LNCaP clone FGC (cell line): ENCODE data around the gene IL9.
"Not testable (repeated sequence)": the region's sequence is repeated elsewhere in the genome, so short reads cannot be mapped to it uniquely, and the experiment has no call there.

Experiments
- DNase-seq: peaks from one replicate; pipeline ENCODE4 v3.0.0-alpha.2; 2011; ENCODE audit warnings: low read depth
- H3K4me3 ChIP-seq: 2 replicates; pipeline ENCODE4 v1.5.1; 2011; ENCODE audit warnings: mild to moderate bottlenecking, low read depth, low read length, control low read depth
- TF ChIP-seq, protein P1 (sequence below): IDR thresholded peaks from 2 replicates; pipeline ENCODE4 v1.5.1; 2012; ENCODE audit warnings: mild to moderate bottlenecking; ENCODE audit not compliant: control insufficient read depth, insufficient read depth; ENCODE audit errors: extremely low read depth

IL9 gene

DNA sequence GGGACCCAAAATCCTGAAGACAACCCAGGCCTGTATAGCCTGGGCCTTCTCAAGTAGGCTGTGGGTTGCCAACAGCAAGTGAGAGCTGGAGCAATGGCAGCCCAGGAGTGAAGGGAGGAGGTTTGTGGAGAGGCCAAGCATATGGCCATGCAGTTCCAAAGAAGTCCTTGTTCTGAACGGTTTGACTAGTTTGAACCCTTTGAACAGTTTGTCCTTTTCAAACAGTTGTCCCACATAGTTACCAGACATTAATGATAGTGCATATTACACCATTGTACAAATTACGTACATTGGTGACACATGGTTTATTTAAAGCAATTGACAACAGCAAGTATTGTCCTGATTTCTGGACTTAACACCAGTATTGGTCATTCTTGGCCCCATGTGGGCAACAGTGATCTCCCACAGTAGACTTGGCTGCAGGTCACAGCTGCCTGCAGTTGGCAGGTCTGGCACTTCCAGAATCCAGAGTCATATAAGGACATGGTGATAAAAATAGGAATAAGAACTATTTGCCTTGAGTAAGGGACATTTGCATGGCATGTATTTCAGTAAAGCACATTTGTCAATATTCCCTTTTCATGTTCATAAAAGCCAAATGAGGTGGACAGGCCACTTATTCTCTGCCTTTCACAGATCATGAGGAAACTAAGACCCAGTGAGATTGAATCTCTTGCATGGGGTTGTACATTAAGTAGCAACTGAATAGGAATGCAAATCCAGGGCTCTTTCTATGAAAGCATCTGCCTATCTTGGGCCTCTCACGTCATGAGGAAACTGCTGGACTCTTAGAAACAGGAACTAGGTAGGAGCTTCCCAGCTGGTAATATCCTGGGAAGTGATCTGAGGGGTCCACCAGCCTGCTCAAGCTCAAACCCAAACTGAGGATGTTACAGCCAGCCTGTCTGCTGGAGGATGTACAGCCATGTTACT lies 30.9 kb downstream of the IL9 start:
- TF ChIP-seq, protein P1, sequence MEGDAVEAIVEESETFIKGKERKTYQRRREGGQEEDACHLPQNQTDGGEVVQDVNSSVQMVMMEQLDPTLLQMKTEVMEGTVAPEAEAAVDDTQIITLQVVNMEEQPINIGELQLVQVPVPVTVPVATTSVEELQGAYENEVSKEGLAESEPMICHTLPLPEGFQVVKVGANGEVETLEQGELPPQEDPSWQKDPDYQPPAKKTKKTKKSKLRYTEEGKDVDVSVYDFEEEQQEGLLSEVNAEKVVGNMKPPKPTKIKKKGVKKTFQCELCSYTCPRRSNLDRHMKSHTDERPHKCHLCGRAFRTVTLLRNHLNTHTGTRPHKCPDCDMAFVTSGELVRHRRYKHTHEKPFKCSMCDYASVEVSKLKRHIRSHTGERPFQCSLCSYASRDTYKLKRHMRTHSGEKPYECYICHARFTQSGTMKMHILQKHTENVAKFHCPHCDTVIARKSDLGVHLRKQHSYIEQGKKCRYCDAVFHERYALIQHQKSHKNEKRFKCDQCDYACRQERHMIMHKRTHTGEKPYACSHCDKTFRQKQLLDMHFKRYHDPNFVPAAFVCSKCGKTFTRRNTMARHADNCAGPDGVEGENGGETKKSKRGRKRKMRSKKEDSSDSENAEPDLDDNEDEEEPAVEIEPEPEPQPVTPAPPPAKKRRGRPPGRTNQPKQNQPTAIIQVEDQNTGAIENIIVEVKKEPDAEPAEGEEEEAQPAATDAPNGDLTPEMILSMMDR = no peak
- no peak overlapping the region for H3K4me3 ChIP-seq
- peak; percentile 57 for DNase-seq

DNA sequence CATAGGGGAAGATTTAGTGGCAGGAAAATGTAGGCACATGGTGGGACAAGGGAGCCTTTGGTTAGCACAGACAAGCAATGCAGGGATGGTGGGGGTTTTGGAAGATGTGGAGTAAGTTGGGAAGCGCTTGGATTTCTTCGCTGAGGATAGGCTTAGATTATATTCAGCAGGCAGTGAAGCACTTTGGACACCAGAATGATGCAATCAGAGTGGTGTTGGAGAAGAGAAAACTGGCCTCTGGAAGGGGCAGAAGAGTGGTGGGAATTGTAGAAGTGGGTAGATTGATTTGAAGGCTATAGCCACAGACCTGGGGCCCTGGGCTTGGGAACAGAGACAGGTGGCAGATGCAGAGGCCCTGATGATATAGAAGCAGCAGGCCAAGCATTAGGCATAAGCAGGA lies 32.9 kb downstream of the IL9 start:
- TF ChIP-seq, protein P1 = no peak
- DNase-seq = no peak

DNA sequence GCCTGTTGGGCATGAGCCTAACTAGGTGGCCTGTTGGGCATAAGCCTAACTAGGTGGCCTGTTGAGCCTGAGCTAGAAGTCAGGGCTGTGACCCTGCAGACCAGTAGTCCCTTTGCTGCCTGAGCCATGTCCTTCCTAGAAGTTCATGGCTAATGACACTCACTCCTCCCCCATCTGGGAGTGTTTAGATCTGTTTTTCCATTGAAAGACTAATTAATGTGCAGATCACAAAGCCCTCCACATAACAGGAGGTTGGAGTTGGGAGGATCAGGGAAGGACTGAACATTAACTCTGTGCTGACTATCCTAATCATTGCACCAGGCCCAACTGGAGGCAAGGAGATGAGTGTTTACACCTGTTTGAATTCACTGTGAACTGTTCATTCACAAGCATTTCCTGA lies 33.6 kb downstream of the IL9 start:
- DNase-seq = no peak
- TF ChIP-seq, protein P1 = no peak

More for the DNA sequence above, 32.9 kb downstream of the IL9 start:
- no peak overlapping the region for H3K4me3 ChIP-seq

DNA sequence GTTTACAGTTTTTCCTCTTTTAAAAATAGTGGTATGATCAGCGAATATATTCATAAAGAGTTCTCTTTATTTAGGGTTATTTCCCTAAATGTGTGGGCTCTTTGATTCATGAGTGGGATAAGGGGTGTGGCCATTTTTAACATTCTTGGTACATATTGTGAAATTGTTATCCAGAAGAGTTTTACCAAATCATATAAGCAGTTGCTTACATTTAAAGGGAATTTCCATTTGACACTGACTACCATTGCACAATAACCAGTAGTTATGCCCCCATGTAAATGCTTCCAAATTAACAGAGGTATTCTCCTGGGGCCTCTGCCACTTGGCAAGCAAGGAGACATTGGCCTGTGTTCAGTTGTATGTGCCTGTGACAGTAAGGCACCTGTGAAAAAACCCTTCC lies 34.0 kb downstream of the IL9 start:
- H3K4me3 ChIP-seq = no peak overlapping the region
- TF ChIP-seq, protein P1 = no peak
- DNase-seq = no peak

More for the DNA sequence above, 33.6 kb downstream of the IL9 start:
- no peak overlapping the region for H3K4me3 ChIP-seq

DNA sequence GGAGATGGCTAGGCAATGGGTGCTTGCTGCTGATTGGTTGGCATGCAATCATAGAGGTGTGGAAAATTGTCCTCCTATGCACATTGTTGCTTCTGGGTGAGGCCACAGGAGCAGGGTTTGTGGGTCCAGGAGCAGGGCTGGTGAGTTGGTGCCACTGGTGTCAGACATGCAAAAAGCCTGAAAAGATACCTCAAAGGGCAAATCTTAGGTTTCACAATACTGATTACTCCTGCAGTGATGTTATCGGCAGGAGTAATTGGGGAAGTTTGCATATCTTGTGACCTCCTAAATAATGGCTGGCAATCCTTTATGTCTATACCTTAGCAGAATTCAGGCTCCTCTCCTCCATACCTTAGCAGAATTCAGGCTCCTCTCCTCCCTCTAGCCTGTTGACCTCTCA lies 36.0 kb downstream of the IL9 start:
- no peak overlapping the region for H3K4me3 ChIP-seq
- no peak for DNase-seq

DNA sequence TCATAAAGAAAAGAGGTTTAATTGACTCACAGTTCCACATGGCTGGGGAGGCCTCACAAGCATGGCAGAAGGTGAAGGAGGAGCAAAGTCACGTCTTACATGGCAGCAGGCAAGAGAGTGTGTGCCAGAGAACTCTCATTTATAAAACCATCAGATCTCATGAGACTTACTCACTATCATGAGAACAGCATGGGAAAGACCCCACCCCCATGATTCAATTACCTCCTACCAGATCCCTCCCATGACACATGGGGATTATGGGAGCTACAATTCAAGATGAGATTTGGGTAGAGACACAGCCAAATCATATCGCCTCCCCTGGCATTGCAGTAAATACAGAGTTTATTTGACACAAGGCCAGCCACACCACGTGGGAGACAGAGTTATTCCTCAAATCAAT lies 36.5 kb downstream of the IL9 start:
- DNase-seq, H3K4me3 ChIP-seq: not testable (repeated sequence)

More for the DNA sequence above, 36.0 kb downstream of the IL9 start:
- TF ChIP-seq, protein P1 = no peak

DNA sequence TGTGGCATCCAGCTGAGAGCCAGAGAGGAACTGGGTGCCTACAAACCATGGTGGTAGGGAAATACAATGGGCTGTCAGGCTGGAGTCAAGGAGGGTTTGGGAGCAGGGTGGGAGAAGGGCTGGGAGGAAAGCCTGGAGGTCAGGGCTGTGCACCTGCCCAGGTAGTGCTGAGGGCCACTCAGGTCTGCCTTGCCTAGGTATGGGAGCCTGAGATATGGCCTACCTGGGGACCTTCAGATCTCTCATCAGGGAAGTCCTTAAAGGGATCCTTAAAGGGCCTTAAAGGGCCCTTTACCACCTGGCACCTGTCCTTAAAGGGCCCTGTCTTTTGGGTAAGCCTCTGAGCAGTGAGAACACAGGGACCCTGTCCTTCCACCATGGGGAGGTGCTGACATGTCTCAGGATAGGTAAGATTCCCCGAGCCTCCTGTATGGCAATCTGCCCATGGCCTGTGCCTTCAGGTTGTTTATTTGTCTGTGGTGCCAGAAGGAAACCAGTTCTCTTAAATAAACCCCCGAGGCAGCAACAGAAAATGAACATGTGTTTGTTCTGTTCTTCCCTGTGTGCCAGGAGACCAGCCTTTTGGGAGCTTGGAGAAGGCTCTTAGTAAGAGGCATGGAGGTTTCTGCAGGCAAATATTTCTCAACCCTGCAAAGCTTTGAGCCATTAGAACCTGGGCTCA lies 37.9 kb downstream of the IL9 start:
- TF ChIP-seq, protein P1 = no peak
- peak; percentile 98 for DNase-seq
- peak overlapping the region; percentile 17; the same call in 1 of the 2 replicates for H3K4me3 ChIP-seq
